HG03103 (cell line): Measurements from ENCODE around the gene DGKI.

Experiments
- ATAC-seq: cut with Tn5 transposase; IDR thresholded peaks from one replicate; pipeline ENCODE4 v1.9.1; 2021; ENCODE audit warnings: low read depth; ENCODE audit not compliant: unreplicated experiment

DGKI gene

DNA sequence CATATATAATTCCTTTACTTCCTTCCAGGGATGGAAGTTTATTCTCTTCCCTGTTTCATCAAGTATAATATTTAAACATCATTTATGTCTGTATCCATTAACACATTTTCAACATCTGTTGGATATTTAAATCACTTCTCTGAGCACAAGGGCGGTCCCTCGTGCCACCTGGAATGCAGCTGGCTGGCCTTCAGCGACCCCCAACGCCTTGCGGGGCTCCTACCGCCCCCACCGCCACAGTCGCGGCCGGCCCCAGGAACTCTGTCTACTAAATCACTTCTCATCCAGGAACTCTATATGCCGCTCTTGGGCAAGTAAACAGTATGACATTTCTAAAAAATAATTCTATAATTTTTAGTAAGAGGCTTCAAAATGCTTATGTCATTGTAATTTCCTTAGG lies 282.1 kb downstream of the DGKI start:
- no peak for ATAC-seq

- ATAC-seq, result no peak
Observed at GRCh38 chr7:137563981-137564380, 282.8 kb downstream of the DGKI start.

- no peak for ATAC-seq
Observed at GRCh38 chr7:137547485-137547884, 299.3 kb downstream of the DGKI start.

- ATAC-seq, result no peak
Observed at GRCh38 chr7:137546671-137547070, 300.1 kb downstream of the DGKI start.

- ATAC-seq, result no peak
Observed at GRCh38 chr7:137546009-137546408, 300.8 kb downstream of the DGKI start.

GRCh38 chr7:137545059-137545716 lies 301.6 kb downstream of the DGKI start:
- no peak for ATAC-seq

DNA sequence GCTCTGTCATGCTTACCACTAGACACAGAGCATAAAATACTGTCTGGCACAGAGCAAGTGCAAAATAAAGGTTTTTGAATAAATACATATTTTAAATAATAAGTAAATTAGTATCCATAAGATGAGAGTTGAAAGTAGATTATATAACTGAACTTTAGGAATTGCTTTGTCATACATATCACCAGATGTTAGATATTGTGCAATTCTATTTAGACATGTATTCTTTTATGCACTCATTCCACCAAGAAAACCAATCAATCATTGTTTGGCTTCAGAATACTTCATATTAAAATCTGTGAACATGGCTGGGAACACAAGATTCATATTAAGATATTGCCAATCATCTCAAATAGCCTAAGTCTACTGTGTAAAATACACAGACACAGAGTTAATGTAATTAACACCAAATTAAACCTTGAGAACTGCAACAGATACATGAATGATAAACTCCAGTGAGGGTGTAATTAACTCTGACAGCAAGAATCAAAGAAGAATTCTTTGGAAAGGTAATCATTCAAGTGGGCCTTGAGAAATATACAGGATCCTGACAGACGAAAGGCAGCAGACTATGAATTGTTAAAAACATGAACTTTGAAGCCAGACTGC lies 302.2 kb downstream of the DGKI start:
- ATAC-seq, result no peak

GRCh38 chr7:137539111-137539715 lies 307.6 kb downstream of the DGKI start:
- no peak for ATAC-seq

- no peak for ATAC-seq
Observed at GRCh38 chr7:137538361-137538762, 308.4 kb downstream of the DGKI start.

- ATAC-seq, result no peak
Observed at GRCh38 chr7:137535579-137535978, 311.2 kb downstream of the DGKI start.

DNA sequence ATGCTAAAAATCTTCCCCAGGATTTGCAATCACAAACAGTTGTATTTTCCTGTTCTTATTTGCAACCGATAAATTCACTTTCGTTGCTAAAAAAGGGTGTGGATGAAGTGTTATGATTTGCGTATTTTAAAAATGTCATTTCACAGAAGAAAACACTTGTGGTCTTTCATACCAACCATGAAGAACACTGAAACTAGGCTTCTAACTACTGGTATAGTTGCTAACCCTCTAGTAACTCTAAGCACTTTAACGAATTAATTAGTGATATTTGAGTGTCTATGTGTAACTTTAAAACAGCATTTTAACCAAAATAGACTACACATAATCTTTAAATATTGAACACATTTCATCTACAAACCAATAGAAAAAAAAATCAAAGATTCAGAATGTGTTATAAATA lies 315.1 kb downstream of the DGKI start:
- ATAC-seq, result no peak

DNA sequence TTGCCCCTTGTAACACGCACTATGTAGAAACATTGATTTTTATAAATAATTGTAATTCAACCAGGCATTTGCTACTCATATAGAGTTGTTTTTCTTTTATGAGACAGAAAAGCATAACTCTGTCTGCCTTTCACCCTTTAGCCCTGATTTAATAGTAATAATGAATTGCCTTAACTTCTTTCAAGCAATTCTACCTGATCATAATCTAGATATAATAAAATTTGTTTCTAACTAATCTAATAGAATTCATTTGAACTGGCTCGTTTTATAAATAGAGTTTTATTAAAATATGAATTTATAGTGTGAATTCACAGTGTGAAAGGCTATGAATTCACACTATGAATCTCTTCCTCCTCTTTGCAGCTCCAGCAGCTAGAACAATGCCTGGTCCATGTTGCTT lies 319.1 kb downstream of the DGKI start:
- ATAC-seq, result no peak

- no peak for ATAC-seq
Observed at GRCh38 chr7:137523171-137523570, 323.6 kb downstream of the DGKI start.

DNA sequence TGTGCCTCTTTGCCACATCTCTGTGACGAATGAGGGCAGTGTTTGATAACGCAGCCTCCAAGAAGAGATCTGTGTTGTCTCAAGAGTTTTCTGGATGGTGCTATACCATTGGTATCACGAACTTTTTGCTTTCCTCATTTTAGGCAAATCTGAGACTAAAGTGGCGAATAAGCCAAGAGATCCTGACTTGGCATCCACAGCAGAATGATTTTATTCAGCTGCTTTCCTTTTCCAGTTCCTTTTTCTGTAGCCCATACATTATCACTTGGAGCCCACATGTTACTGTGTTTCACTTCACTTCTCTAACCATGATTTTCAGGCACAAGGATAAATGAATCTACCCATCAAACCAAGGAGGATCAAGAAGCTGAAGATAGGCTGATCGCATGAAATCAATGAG lies 325.3 kb downstream of the DGKI start:
- no peak for ATAC-seq

DNA sequence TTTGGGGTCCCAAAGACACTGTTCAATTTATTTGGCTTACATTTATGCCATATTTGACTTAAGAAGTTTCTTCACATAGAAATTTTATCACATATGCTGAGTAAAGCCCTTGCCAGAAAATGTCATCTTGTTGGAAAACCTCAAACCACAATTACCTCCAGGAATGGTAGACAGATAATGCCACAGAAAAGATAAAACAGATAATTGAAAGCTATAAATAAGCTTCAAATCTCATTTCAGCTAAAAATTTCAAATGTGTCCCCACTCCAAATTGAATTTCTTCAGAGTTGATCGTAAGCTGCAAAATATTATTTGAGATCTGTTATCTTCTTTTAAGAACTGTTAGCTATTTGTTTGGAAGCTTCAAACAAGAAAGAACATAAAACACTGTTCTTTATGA lies 326.8 kb downstream of the DGKI start:
- no peak for ATAC-seq

GRCh38 chr7:137519181-137519691 lies 327.5 kb downstream of the DGKI start:
- ATAC-seq, result no peak

GRCh38 chr7:137513091-137513490 lies 333.7 kb downstream of the DGKI start:
- ATAC-seq, result no peak

GRCh38 chr7:137507096-137507495 lies 339.7 kb downstream of the DGKI start:
- no peak for ATAC-seq

DNA sequence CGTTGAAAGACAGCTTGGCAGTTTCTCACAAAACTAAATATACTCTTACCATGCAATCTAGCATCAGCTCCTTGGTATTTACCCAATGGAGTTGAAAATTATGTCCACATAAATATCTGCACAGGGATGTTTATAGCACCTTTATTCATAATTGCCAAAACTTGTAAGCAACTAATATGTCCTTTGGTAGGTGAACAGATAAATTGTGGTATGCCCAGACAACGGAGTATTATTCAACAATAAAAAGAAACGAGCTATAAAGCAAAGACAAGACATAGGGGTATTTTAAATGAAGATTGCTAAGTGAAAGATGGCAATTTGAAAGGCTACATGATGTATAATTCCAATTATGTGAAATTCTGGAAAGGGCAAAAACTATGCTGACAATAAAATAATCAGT lies 340.7 kb downstream of the DGKI start:
- no peak for ATAC-seq

GRCh38 chr7:137501562-137501961 lies 345.2 kb downstream of the DGKI start:
- no peak for ATAC-seq

DNA sequence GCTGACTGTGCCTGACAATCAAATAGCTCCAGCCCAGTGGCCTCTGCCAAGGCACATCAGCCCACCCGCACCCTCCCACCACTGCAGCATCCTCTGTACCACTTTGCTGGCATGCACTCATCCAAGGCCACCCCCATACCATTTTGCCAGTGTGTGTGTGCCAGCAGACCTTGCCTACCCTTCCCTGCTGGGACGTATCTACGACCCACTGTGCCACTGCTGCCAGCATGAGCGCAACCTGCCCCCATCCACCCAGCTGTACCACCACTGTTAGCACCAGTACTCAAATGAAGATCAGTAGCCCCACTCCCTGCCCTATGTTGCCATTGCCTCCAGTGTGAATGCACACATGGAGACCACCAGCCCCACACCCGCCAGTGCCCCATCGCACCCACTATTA lies 353.9 kb downstream of the DGKI start:
- ATAC-seq, result no peak

DNA sequence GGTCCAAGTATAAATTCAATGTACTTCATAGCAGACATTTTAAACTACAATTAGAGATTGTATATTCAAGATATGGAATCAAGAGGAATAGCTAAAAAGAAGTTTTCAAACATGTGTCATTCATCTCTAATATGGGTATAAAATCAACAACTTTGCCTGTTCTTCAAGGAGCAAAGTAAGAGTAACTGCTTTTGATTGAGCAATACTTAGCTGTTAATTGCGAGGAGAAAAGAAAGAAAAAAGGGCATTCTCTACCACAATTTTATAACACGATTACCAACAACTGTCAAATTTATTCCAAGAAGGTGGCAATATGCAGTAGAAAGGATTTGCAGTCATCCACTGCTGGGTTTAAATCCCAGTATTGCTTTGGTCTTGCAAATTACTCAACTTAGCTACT lies 356.9 kb downstream of the DGKI start:
- no peak for ATAC-seq
